GM12891 (cell line): ENCODE results near the gene TARS3.

Experiments
- PAX5 ChIP-seq: IDR thresholded peaks from 2 replicates; pipeline ENCODE4 v1.6.1; 2011; ENCODE audit warnings: low read length, moderate library complexity, mild to moderate bottlenecking; ENCODE audit not compliant: insufficient read depth, severe bottlenecking
- POLR2A ChIP-seq: IDR thresholded peaks from 2 replicates; pipeline ENCODE4 v1.6.1; 2011; ENCODE audit warnings: low read depth, low read length, control low read depth
- POLR2AphosphoS5 ChIP-seq: IDR thresholded peaks from 2 replicates; pipeline ENCODE4 v1.6.1; 2011; ENCODE audit warnings: low read depth, low read length, control low read depth
- SPI1 ChIP-seq: IDR thresholded peaks from 2 replicates; pipeline ENCODE4 v1.6.1; 2011; ENCODE audit warnings: low read depth, low read length, control low read depth
- TAF1 ChIP-seq: IDR thresholded peaks from 2 replicates; pipeline ENCODE4 v1.6.1; 2011; ENCODE audit warnings: low read depth, low read length, control low read depth

DNA sequence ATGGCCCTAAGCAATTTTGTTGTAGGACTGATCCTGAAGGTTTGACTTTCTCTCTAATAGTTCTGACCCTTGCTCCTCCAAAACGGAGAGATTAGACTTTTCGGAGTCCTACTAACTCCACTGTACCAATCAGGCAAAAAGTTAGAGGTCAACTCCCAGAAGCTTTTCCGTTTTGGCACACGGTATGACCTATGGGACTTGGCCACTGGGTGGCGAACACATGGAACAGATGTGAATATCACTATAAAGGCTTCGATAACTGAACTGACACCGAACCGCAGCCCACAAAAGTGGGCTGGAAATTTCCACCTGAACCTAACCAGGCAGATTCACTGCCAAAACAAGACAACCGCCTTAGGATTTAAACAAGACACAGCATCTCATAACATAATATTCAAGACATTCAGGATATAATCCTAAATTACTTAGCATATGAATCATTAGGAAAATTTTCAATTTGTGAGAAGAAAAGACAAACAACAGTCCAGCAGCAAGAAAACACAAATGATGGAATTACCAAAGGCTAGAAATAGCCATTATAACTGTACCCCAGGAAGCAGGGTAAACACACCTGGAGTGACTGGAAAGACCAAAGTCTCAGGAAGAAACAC, 59.9 kb downstream of the TARS3 start:
- TF ChIP-seq POLR2A (no peak), POLR2AphosphoS5 (no peak), TAF1 (no peak), SPI1 (no peak), PAX5 (no peak)
